Keratinocyte (primary cell): Measurements from ENCODE around the gene POLR1G.

ENCODE experiments used
- EZH2 ChIP-seq: IDR thresholded peaks from one replicate; pipeline ENCODE4 v1.6.1; 2012; ENCODE audit warnings: inconsistent platforms, mild to moderate bottlenecking, low read length, moderate library complexity
- TF ChIP-seq, protein P1 (sequence below), 3 experiments: IDR thresholded peaks in 1 of 3; conservative IDR thresholded peaks in 1 of 3; optimal IDR thresholded peaks in 1 of 3; 2 replicates in 2 of 3; 3 replicates in 1 of 3; pipeline versions ENCODE3 to v1.5.1; 2011; ENCODE audit warnings: low read length in 3 of 3, mild to moderate bottlenecking in 3 of 3, moderate library complexity in 2 of 3, control low read depth in 1 of 3, inconsistent platforms in 1 of 3; ENCODE audit not compliant: insufficient read depth in 2 of 3; ENCODE audit errors: extremely low read depth in 1 of 3

DNA sequence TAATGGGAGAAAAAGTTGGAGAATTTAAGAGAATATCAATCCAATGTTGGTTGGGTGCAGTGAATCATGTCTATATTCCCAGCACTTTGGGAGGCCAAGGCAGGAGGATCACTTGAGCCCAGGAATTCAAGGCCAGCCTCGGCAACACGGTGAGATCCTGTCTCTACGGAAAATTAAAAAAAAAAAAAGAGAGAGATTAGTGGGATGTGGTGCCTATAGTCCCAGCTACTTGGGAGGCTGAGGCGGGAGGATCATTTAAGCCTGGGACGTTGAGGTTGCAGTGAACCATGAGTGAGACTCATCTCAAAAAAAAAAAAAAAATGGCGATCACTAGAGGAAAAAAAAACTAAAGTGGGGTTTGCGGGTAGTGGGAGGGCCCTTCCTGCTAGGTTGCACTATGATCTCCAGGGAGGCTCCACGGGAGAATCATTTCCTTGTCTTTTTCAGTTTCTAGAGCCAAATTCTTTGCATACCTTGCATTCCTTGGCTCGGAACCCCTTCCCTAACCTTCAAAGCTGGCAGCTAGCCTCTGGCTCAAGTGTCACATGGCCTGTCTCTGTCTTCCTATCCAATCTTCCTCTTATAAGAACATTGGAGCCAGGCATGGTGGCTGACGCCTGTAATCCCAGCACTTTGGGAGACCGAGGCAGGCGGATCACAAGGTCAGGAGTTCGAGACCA lies 30.3 kb upstream of the POLR1G start:
- TF ChIP-seq EZH2, result no peak
- TF ChIP-seq, protein P1, sequence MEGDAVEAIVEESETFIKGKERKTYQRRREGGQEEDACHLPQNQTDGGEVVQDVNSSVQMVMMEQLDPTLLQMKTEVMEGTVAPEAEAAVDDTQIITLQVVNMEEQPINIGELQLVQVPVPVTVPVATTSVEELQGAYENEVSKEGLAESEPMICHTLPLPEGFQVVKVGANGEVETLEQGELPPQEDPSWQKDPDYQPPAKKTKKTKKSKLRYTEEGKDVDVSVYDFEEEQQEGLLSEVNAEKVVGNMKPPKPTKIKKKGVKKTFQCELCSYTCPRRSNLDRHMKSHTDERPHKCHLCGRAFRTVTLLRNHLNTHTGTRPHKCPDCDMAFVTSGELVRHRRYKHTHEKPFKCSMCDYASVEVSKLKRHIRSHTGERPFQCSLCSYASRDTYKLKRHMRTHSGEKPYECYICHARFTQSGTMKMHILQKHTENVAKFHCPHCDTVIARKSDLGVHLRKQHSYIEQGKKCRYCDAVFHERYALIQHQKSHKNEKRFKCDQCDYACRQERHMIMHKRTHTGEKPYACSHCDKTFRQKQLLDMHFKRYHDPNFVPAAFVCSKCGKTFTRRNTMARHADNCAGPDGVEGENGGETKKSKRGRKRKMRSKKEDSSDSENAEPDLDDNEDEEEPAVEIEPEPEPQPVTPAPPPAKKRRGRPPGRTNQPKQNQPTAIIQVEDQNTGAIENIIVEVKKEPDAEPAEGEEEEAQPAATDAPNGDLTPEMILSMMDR (optimal IDR thresholded peaks at IDR 0.05 in 1 of 3, IDR thresholded peaks at IDR 0.05 in 1 of 3, conservative IDR thresholded peaks at IDR 0.05 in 1 of 3; ENCODE audit: extremely low read depth in 1 of 3, insufficient read depth in 2 of 3, low read length in 3 of 3), result no peak
